GM21825 (cell line): Measurements from ENCODE around the gene MTMR4.
"Not testable (repeated sequence)": the region's sequence is repeated elsewhere in the genome, so short reads cannot be mapped to it uniquely, and the experiment has no call there.

ENCODE experiments used
- ATAC-seq: cut with Tn5 transposase; IDR thresholded peaks from one replicate; pipeline ENCODE4 v1.9.1; 2021; ENCODE audit warnings: mild to moderate bottlenecking, moderate library complexity; ENCODE audit not compliant: unreplicated experiment

MTMR4 gene

GRCh38 chr17:58527306-58527705 is 12.9 kb upstream of the MTMR4 start:
- ATAC-seq, result no peak

DNA sequence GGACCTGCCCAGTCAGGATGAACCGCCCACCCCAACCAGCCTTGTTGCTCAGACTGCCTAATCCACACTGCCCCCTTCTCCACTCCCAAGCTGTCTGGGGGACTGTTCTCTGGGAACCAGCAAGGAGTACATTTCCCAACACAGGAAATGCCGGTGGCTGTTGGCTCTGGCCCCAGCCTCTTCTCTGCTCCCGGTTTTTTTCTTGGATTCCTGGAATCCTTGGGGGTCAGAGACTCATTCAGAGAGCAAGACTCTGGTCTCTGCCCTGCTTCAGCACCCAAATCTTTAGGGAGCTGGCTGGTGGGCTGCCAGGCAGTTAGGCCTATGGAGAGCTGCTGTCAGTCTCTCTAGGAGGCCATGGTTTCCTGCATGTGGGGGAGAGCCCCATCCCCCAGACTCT is 10.8 kb upstream of the MTMR4 start:
- ATAC-seq, result no peak

DNA sequence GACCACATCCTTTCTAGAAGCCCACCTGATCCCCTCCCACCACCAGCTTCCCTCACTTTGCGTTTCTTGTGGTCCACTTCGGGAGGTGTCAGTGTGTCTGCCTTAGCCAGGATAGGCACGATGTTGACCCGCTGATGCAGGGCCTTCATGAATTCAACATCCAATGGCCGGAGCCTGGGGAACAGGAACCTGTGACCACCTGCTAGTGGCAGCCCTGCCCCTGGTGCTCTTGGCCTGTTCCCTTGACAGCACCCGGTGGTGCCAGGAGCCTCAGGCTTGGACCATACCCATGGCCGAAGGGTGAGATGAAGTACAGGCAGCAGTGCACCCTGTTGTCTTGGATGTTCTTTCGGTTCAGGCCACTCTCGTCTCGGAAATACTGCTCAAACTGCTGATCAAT is 7.2 kb upstream of the MTMR4 start:
- no peak for ATAC-seq

- ATAC-seq, result no peak
These were observed 6.5 kb upstream of the MTMR4 start for GRCh38 chr17:58520843-58521430.

GRCh38 chr17:58517928-58518609 is 3.6 kb upstream of the MTMR4 start:
- peak; percentile 75 for ATAC-seq

DNA sequence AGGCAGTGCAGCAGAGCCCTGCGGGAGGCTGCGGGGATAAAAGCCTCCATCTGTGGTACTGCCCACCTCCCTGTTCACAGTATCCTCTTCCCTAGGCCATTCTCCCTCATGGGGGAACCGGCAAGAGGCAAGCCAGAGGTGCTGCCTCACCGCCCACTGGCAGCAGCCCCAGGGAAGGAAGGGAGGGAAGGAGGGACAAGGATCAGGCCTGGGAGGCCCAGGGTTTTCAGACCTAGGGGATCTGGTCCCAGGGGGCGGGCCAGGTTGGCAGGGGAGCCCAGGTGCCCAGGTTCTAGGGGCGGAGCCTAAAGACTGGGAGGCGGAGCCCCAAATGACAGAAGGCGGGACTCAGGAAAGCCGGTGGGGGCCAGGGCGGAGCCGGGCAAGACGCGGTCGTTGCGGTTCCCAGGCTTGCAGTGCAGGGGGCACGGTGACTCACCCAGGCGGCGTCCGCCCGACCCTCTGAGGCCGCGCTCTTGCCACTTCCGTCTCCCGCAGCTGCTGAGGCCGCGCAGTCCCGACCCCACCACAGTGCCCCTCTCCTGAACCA is 3.0 kb upstream of the MTMR4 start:
- ATAC-seq, result no peak

GRCh38 chr17:58516644-58517377 is 2.4 kb upstream of the MTMR4 start:
- no peak for ATAC-seq

- no peak for ATAC-seq
These were observed 848 bp upstream of the MTMR4 start for GRCh38 chr17:58515286-58515685.

DNA sequence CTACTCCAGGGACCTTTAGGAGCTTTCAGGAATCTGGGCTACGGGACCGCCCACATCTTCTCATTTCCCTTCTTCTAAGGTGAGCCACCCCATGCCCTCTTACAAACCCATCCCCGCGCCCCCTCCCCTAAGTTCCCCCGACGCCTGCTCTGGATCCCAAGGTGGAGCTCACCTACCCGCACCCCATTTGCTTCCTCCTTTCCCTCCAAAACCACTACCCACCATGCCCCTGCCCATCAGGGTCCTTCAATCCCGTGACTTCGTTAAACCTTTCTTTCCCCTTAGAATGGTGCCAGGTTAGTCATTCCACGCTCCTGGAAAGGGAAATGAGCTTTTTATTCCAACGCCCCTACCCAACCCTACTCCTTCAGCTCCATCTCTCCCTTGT is 326 bp upstream of the MTMR4 start:
- no peak for ATAC-seq

GRCh38 chr17:58513267-58513964 is 1.0 kb downstream of the MTMR4 start:
- no peak for ATAC-seq

DNA sequence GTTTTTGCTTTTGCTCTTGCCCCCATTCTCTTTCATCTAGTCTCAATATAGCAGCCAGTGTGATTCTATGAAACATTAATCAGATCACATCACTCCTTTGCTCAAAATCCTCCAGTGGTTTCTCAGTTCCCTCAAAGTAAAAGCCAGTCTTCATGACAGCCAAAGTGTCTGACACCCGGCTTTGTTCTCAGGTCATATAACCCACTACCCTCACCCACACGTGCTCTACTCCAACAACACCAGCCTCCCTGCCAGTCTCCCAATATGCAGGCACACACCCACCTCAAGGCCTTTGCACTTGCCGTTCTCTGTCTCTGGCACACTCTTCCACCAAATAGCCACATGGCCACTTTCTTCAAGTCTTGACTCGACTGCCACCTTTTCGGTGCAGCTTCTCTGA is 4.4 kb downstream of the MTMR4 start:
- ATAC-seq, result no peak

DNA sequence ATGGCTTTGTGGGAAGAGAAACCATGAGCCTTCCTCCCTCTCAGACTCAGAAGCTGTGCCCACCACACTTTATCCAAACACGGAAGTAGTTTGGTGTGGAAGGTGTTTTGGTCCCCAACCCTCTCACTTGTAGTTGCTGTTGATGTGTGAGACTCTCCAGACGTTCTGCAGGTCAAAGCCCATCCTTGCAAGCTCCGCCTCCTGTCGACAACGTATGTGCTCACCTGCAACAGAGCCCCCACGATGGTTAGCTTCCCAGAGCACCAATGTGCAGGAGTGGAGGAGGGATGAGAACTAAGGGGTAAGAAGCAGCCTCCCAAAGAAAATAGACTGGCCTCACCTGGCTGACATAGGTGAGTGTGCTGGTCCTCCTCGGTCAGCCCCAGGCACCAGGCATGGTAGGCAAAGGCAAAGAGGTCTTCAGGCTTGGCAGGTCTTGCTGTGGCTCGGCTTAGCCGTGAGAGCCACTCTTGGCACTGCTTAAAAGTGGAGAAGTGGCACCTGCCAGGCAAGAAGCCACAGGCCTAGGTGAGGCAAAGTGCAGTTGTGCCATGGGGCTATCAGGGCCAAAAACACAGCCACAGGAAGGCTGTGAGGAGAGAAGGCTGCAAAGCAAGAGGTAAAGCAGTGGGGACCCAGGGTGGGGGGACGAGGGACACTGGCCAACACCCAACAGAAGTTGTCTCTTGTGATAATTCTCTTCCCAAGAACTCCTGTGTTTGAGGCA is 5.9 kb downstream of the MTMR4 start:
- no peak for ATAC-seq

GRCh38 chr17:58507123-58507634 is 7.3 kb downstream of the MTMR4 start:
- no peak for ATAC-seq

- ATAC-seq, result no peak
These were observed 7.9 kb downstream of the MTMR4 start for GRCh38 chr17:58506354-58507080.

DNA sequence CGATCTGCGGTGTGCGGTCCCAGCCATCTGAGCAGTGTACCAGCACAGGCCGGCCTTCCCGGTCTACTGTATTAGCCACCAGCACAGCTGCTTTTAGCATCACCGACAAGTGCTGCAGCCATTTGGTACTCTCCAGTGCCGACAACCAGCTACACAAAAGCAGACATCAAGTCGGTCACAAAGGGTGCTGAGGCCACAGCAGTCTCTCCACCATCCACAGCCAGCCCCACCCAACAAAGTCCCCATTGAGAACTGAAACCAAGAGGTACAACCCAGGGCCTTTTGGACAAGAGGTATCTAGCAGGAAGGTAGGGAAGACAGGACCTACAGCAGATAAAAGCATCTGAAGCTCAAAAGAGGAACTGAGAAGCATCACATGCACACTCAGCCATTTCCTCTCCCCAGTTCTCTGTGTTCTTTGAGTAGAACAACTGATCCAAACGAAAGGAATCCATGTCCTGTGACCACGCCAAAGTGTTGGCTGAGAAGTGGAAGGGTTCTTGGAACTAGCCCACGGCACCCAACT is 9.5 kb downstream of the MTMR4 start:
- ATAC-seq, result peak; percentile 86

DNA sequence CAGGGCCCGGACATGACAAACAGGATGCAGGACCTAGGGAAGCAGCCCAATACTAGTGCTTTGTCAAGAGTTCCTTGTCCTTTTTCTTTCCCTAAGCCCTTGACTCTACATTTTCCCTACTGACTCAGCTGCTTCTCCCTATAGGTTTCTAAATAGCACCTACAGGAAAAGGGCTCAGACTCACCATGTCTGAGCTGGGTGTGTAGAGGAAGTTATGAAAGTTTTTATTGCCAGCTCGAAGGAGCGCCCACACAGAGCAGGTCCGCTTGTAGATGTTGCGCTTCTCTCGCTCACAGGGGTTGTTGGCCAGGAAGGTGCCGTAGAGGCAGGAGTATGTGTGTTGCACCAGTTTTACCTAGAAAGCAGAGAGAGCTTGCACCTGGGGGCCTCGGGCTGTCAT is 10.6 kb downstream of the MTMR4 start:
- ATAC-seq, result no peak

DNA sequence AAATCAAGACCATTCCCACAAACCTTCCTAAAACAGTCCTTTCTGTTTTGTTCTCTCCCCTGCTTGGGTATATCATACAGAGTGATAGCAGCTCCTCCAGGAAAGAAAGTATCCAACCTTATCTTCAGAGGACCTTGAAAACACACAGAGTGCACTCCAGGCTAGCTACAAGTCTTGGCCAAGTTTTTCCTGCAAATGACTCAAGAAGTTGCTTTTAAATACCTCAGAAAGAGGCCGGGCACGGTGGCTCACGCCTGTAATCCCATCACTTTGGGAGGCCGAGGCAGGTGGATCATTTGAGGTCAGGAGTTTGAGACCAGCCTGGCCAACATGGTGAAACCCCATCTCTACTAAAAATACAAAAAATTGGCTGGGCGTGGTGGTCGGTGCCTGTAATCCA is 11.3 kb downstream of the MTMR4 start:
- ATAC-seq, result not testable (repeated sequence)

DNA sequence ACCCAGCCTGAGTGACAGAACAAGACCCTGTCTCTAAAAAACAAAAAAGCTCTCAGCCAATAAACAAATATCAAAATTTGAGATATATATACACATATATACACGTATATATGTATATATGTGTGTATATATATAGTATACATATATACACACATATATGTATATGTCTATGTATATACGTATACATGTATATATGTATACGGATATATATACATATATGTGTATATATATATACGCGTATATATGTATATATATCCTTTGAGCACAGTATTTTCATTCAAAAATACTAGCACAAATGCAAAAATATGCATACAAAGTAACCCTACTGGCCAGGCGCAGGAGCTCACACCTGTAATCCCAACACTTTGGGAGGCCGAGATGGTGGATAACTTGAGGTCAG is 13.0 kb downstream of the MTMR4 start:
- no peak for ATAC-seq

DNA sequence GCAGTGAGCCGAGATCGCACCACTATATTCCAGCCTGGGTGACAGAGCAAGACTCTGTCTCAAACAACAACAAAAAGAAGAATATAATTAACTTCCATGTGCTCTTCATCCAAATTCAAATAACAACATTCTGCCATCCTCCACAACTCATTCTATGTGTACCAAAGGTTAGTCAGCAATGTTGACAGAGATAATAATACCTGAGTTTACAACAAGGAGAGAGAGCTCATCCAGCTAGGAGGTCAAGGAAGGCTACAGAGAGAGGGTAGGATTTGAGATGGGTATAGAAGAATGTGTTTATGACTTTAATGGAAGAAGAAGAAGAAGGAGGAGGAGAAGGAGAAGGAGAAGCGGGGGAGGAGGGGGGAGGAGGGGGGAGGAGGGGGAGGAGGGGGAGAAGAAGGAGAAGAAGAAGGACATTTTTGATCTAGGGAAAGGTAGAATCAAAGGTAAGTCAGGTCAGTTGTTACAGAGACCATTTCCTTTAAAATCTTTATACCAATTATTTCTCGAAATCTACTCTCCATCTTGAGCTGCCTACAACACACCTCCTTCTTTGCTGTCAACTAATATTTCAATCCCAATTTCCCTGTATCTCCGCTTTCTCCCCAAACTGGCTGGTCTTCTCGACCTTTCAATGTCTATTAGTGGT is 16.1 kb downstream of the MTMR4 start:
- ATAC-seq, result no peak
